ENCODE data around the gene PIM2. TPM values are rescaled to one million over a fixed set of nuclear protein-coding genes. Genes with fewer than 3 reads are reported as not detected.

Gene PIM2
- total RNA-seq (10 to 100 TPM in 4 of 9 donors, 1 to 10 TPM in 5; 3.8 to 14.1 (median 9.7) TPM), polyA plus RNA-seq (10 to 100 TPM in 1 of 3 donors, 1 to 10 TPM in 2; 4.1 to 11.9 (median 4.8) TPM)
- long read RNA-seq, donor 1, transcript PIM2-201 (6 exons, 2,075 nt): major isoform, 5 of 5 reads
- long read RNA-seq, donor 1, partial matches to known transcripts: 0 of 5 reads
- long read RNA-seq, donor 1, other reads (novel, unspliced or antisense): 0 of 5 reads
- long read RNA-seq, donor 2, transcript PIM2-201 (6 exons, 2,075 nt): major isoform, 5 of 5 reads
- long read RNA-seq, donor 2, partial matches to known transcripts: 0 of 5 reads
- long read RNA-seq, donor 2, other reads (novel, unspliced or antisense): 0 of 5 reads
- long read RNA-seq, donor 3, transcript PIM2-201 (6 exons, 2,075 nt): major isoform, 5 of 5 reads
- long read RNA-seq, donor 3, partial matches to known transcripts: 0 of 5 reads
- long read RNA-seq, donor 3, other reads (novel, unspliced or antisense): 0 of 5 reads
- long read RNA-seq, donor 4, partial matches to known transcripts: 0 of 4 reads
- long read RNA-seq, donor 4, other reads (novel, unspliced or antisense): 1 of 4 reads
- long read RNA-seq, donor 5, transcript PIM2-201 (6 exons, 2,075 nt): major isoform, 17 of 20 reads
- long read RNA-seq, donor 5, partial matches to known transcripts: 0 of 20 reads
- long read RNA-seq, donor 5, other reads (novel, unspliced or antisense): 3 of 20 reads
- long read RNA-seq, donor 6, partial matches to known transcripts: 1 of 4 reads
- long read RNA-seq, donor 6, other reads (novel, unspliced or antisense): 1 of 4 reads
- long read RNA-seq, donor 7, partial matches to known transcripts: 0 of 4 reads
- long read RNA-seq, donor 7, other reads (novel, unspliced or antisense): 0 of 4 reads
- long read RNA-seq, donor 8, partial matches to known transcripts: 0 of 4 reads
- long read RNA-seq, donor 8, other reads (novel, unspliced or antisense): 0 of 4 reads
- long read RNA-seq, donor 9, partial matches to known transcripts: 0 of 3 reads
- long read RNA-seq, donor 9, other reads (novel, unspliced or antisense): 0 of 3 reads
- long read RNA-seq, donor 10: 0 reads

GRCh38 chrX:48918643-48919340, at the start of gene PIM2:
Gene PIM2, minus strand, starts transcription at chrX:48919024. Its CDS starts 190 bp downstream, at chrX:48918834.
- intact Hi-C loops (cut with DNase I): no loop called here
- 0 to 48% (median 16%) methylated on average over 7 to 55 of the region's 55 CpGs for WGBS, 4 donors
- H3K4me1 ChIP-seq (replicated peaks in 1 of 2): peaks cover 0 to 8% of the 10 kb centered on the region in 2 donors
- no peaks in the 10 kb centered on the region for H3K9me3 ChIP-seq (replicated peaks in 1 of 3)
- DNase-seq: peak; percentile 90 to 97 (median 95)
- H3K27ac ChIP-seq: peak within 1 kb of the TSS; percentile 70 to 84 (median 78)
- peak within 1 kb of the TSS in 2 of 4 donors; percentile 49 to 57 for H3K4me3 ChIP-seq
- H3K27me3 ChIP-seq: no peaks in the 10 kb centered on the region
- H3K36me3 ChIP-seq (replicated peaks in 1 of 2): peaks cover 0 to 17% of the 10 kb centered on the region in 2 donors
- TF ChIP-seq CTCF (IDR thresholded peaks at IDR 0.05) (no peak), POLR2A (IDR thresholded peaks at IDR 0.05) (peak; percentile 84 to 93)

GRCh38 chrX:48968377-48968776, 49.6 kb upstream of the PIM2 start:
- TF ChIP-seq CTCF (IDR thresholded peaks at IDR 0.05) (no peak), POLR2A (IDR thresholded peaks at IDR 0.05) (no peak)
- no peak for DNase-seq
- no peak overlapping the region for H3K27ac ChIP-seq
- H3K36me3 ChIP-seq (replicated peaks in 1 of 2): no peaks in the 10 kb centered on the region
- no peaks in the 10 kb centered on the region for H3K9me3 ChIP-seq (replicated peaks in 1 of 3)
- H3K4me1 ChIP-seq (replicated peaks in 1 of 2): no peaks in the 10 kb centered on the region
- WGBS, 4 donors: 45 to 77% (median 66%) methylated on average over 1 of the region's 1 CpG
- no peak overlapping the region for H3K4me3 ChIP-seq
- intact Hi-C loops (cut with DNase I): no loop called here
- no peaks in the 10 kb centered on the region for H3K27me3 ChIP-seq

- no peak overlapping the region for H3K27ac ChIP-seq
- intact Hi-C loops (cut with DNase I): no loop called here
- DNase-seq: no peak
- no peaks in the 10 kb centered on the region for H3K4me1 ChIP-seq (replicated peaks in 1 of 2)
- WGBS, 4 donors: 80 to 89% (median 83%) methylated on average over 10 to 15 of the region's 15 CpGs
- H3K36me3 ChIP-seq (replicated peaks in 1 of 2): no peaks in the 10 kb centered on the region
- H3K27me3 ChIP-seq: no peaks in the 10 kb centered on the region
- H3K9me3 ChIP-seq (replicated peaks in 1 of 3): no peaks in the 10 kb centered on the region
- TF ChIP-seq POLR2A (IDR thresholded peaks at IDR 0.05) (no peak), CTCF (IDR thresholded peaks at IDR 0.05) (no peak)
- H3K4me3 ChIP-seq: no peak overlapping the region
Observed at GRCh38 chrX:48966796-48967579, 48.2 kb upstream of the PIM2 start.
